GM12878 (cell line): ENCODE measurements around the gene PRPSAP2. TPM values are rescaled to one million over a fixed set of nuclear protein-coding genes. Genes with fewer than 3 reads are reported as not detected.

ENCODE experiments used
- ATAC-seq: fragments of 200-7000 bp; cut with Tn5 transposase; 3 replicates; pipeline ENCODE4 v1.9.1; 2020; ENCODE audit warnings: mild to moderate bottlenecking, moderate library complexity
- BruUV-seq: library from RNA; stranded (reverse); fragments of 400-500 nt; replicated peaks from 2 replicates; lab custom pipeline; 2021; lab: Mats Ljungman, UMichigan
- CTCF ChIA-PET: fragments of 300-600 bp; sonication (Branson Sonifier 250); formaldehyde crosslinking; extraction: SDS; loops from one replicate; lab custom pipeline; 2021; ENCODE audit warnings: inconsistent platforms; lab: Yijun Ruan, JAX
- POLR2A ChIA-PET: fragments of 350-600 bp; formaldehyde crosslinking; extraction: SDS; loops from one replicate; lab custom pipeline; 2021; ENCODE audit warnings: inconsistent platforms; lab: Charles Lee
- RAD21 ChIA-PET: fragments of 300-600 bp; sonication (Branson Sonifier 250); formaldehyde crosslinking; loops from one replicate; lab custom pipeline; 2023; ENCODE audit warnings: antibody characterized with exemption; ENCODE audit not compliant: unreplicated experiment; lab: Charles Lee
- SMC1A ChIA-PET: fragments of 300-600 bp; sonication (Branson Sonifier 250); formaldehyde crosslinking; loops from one replicate; lab custom pipeline; 2023; ENCODE audit not compliant: unreplicated experiment, uncharacterized antibody; lab: Charles Lee
- DNase-seq: peaks from one replicate; pipeline ENCODE4 v3.0.0-alpha.2; 2011; ENCODE audit warnings: low read depth, low spot score
- FAIRE-seq: peaks from 3 replicates; lab custom pipeline; 2011; peaks lifted over from hg19 to GRCh38; lab: Jason Lieb, UNC
- H2AFZ ChIP-seq: 2 replicates; pipeline ENCODE4 v1.6.0; 2011; ENCODE audit warnings: low read depth, low read length, control low read depth; ENCODE audit not compliant: control insufficient read depth
- H3K27ac ChIP-seq: 2 replicates; pipeline ENCODE4 v1.5.1; 2011; ENCODE audit warnings: control low read depth; ENCODE audit not compliant: control insufficient read depth, insufficient read depth
- H3K27me3 ChIP-seq, 2 experiments: replicated peaks in 1 of 2; 2 replicates each; pipeline versions ENCODE4 v1.6.0 to v1.6.1; 2011; ENCODE audit warnings: low read length in 1 of 2; ENCODE audit not compliant: control insufficient read depth in 2 of 2, insufficient read depth in 2 of 2
- H3K36me3 ChIP-seq, 2 experiments: 2 replicates each; pipeline ENCODE4 v1.5.1; 2011; ENCODE audit warnings: low read length in 1 of 2; ENCODE audit not compliant: control insufficient read depth in 2 of 2, insufficient read depth in 2 of 2
- H3K4me1 ChIP-seq: 2 replicates; pipeline ENCODE4 v1.6.1; 2011; ENCODE audit warnings: mild to moderate bottlenecking, low read length, moderate library complexity, mixed read lengths; ENCODE audit not compliant: control insufficient read depth, insufficient read depth
- H3K4me2 ChIP-seq: 2 replicates; pipeline ENCODE4 v1.6.0; 2011; ENCODE audit warnings: control low read depth; ENCODE audit not compliant: control insufficient read depth, insufficient read depth
- H3K4me3 ChIP-seq: fragments of 200-600 bp; sonication (generic); 2 replicates; pipeline ENCODE4 v1.5.1; 2016
- H3K79me2 ChIP-seq: 2 replicates; pipeline ENCODE4 v1.6.0; 2011; ENCODE audit warnings: low read length; ENCODE audit not compliant: control insufficient read depth, insufficient read depth
- H3K9ac ChIP-seq: 2 replicates; pipeline ENCODE4 v1.8.0; 2011; ENCODE audit warnings: low read length, control low read depth, mixed read lengths; ENCODE audit not compliant: control insufficient read depth, insufficient read depth
- H3K9me3 ChIP-seq: replicated peaks from 3 replicates; pipeline ENCODE4 v1.5.1; 2011; ENCODE audit warnings: mild to moderate bottlenecking, low read length; ENCODE audit not compliant: control insufficient read depth, insufficient read depth
- H4K20me1 ChIP-seq: 2 replicates; pipeline ENCODE4 v1.6.0; 2011; ENCODE audit not compliant: control insufficient read depth, insufficient read depth
- EED ChIP-seq: sonication (generic); IDR thresholded peaks from 2 replicates; pipeline ENCODE4 v1.6.1; 2016; ENCODE audit warnings: antibody characterized with exemption, low read depth
- MTA2 ChIP-seq: fragments of 450-650 bp; IDR thresholded peaks from 2 replicates; pipeline ENCODE4 v1.6.1; 2016; ENCODE audit warnings: low read depth, mild to moderate bottlenecking, moderate library complexity
- NFYB ChIP-seq: IDR thresholded peaks from 2 replicates; pipeline ENCODE4 v1.6.1; 2011; ENCODE audit warnings: low read depth, mild to moderate bottlenecking, low read length, improper control_type of control experiment, moderate library complexity; ENCODE audit not compliant: insufficient read depth
- NR2F1 ChIP-seq: fragments of 450-650 bp; conservative IDR thresholded peaks from 2 replicates; pipeline ENCODE4 v1.6.1; 2017; ENCODE audit warnings: mild to moderate bottlenecking
- RELA ChIP-seq: fragments of 450-650 bp; IDR thresholded peaks from 2 replicates; pipeline ENCODE4 v1.8.0; 2014; ENCODE audit warnings: borderline replicate concordance; ENCODE audit not compliant: partially characterized antibody
- SPI1 ChIP-seq: IDR thresholded peaks from 2 replicates; pipeline ENCODE4 v1.6.1; 2011; ENCODE audit warnings: low read depth, mild to moderate bottlenecking, low read length, moderate library complexity, borderline replicate concordance; ENCODE audit not compliant: insufficient read depth
- SUPT20H ChIP-seq: IDR thresholded peaks from 2 replicates; pipeline ENCODE4 v1.6.1; 2011; ENCODE audit warnings: low read depth, mild to moderate bottlenecking, low read length, moderate library complexity, borderline replicate concordance; ENCODE audit not compliant: control insufficient read depth
- WGBS: methylation state at CpG from one replicate; pipeline ENCODE4 v1.1.6; 2016; ENCODE audit warnings: low lambda C conversion rate; ENCODE audit not compliant: insufficient replicate concordance, insufficient coverage; ENCODE audit errors: missing lambda C conversion rate; 5-methylcytosine and 5-hydroxymethylcytosine counted together
- in situ Hi-C: fragments of 300-500 bp; cut with MboI; formaldehyde crosslinking; loops from 9 replicates; pipeline ENCODE4 v1.14.3; 2018; ENCODE audit warnings: mixed read lengths
- intact Hi-C: fragments of 100-400 bp; cut with micrococcal nuclease; formaldehyde crosslinking; loops from one replicate; pipeline ENCODE4 v1.14.2; 2022; ENCODE audit not compliant: unreplicated experiment
- polyA plus RNA-seq, 11 experiments: library from polyadenylated mRNA; depleted of rRNA in 4 of 11; unstranded in 6 of 11; stranded (reverse) in 5 of 11; fragments of >200 nt; fragmentation: Nextera tagmentation in 4 of 11; fragmentation: Illumina TruSeq in 1 of 11; extraction: Ambion mirVana in 4 of 11; extraction: Trizol in 1 of 11; gene quantifications; 1 replicate in 1 of 11; 2 replicates in 10 of 11; pipeline versions ENCODE4 v1.2.1 to v1.2.3, GENCODE V29; 2011 to 2016; ENCODE audit warnings: inconsistent platforms in 2 of 11, missing spikeins in 2 of 11, low read depth in 1 of 11
- total RNA-seq, 4 experiments: library from RNA; depleted of rRNA in 3 of 4; stranded (reverse); fragments of >200 nt in 3 of 4; fragmentation: Illumina TruSeq in 1 of 4; extraction: Trizol in 1 of 4; gene quantifications; 2 replicates each; pipeline versions ENCODE4 v1.2.1 to v1.2.3, GENCODE V29; 2013 to 2021
- TF ChIP-seq, protein P1 (sequence below): IDR thresholded peaks from 2 replicates; pipeline ENCODE4 v1.6.1; 2012; ENCODE audit warnings: improper control_type of control experiment, low read depth, low read length; ENCODE audit not compliant: insufficient replicate concordance

PRPSAP2 gene
- total and polyA plus RNA-seq, 10 of the 15 experiments (the other 5 are each of a cell fraction or from before 2014, with no cell fraction given): 33.2 to 102 (median 83.8) TPM

- Histone ChIP-seq H3K9ac (no peak overlapping the region), H3K4me1 (peaks cover 10% of the 10 kb centered on the region), H3K27ac (no peak overlapping the region), H2AFZ (no peak overlapping the region), H3K9me3 (no peaks in the 10 kb centered on the region), H3K4me3 (no peak overlapping the region), H3K4me2 (no peak overlapping the region), H3K36me3 (no peaks in the 10 kb centered on the region), H3K79me2 (no peaks in the 10 kb centered on the region), H4K20me1 (no peaks in the 10 kb centered on the region), H3K27me3 (no peaks in the 10 kb centered on the region)
- ChIA-PET CTCF (interaction anchor here (1.8 kb wide), 1 partner anchor 100 kb away, joined by 5 read pairs; the partner anchor contains the start of gene PRPSAP2), RAD21 (interaction anchor here (1.7 kb wide), 1 partner anchor 67 kb away, joined by 4 read pairs; no protein-coding TSS in a partner anchor), POLR2A (no interaction called here), SMC1A (no interaction called here)
- ATAC-seq: no peak
- FAIRE-seq: no peak
- no peak for TF ChIP-seq SUPT20H
- no peak for TF ChIP-seq NFYB
- TF ChIP-seq EED: no peak
- TF ChIP-seq MTA2: no peak
- no peak for TF ChIP-seq SPI1
- TF ChIP-seq RELA: no peak
- TF ChIP-seq, protein P1, sequence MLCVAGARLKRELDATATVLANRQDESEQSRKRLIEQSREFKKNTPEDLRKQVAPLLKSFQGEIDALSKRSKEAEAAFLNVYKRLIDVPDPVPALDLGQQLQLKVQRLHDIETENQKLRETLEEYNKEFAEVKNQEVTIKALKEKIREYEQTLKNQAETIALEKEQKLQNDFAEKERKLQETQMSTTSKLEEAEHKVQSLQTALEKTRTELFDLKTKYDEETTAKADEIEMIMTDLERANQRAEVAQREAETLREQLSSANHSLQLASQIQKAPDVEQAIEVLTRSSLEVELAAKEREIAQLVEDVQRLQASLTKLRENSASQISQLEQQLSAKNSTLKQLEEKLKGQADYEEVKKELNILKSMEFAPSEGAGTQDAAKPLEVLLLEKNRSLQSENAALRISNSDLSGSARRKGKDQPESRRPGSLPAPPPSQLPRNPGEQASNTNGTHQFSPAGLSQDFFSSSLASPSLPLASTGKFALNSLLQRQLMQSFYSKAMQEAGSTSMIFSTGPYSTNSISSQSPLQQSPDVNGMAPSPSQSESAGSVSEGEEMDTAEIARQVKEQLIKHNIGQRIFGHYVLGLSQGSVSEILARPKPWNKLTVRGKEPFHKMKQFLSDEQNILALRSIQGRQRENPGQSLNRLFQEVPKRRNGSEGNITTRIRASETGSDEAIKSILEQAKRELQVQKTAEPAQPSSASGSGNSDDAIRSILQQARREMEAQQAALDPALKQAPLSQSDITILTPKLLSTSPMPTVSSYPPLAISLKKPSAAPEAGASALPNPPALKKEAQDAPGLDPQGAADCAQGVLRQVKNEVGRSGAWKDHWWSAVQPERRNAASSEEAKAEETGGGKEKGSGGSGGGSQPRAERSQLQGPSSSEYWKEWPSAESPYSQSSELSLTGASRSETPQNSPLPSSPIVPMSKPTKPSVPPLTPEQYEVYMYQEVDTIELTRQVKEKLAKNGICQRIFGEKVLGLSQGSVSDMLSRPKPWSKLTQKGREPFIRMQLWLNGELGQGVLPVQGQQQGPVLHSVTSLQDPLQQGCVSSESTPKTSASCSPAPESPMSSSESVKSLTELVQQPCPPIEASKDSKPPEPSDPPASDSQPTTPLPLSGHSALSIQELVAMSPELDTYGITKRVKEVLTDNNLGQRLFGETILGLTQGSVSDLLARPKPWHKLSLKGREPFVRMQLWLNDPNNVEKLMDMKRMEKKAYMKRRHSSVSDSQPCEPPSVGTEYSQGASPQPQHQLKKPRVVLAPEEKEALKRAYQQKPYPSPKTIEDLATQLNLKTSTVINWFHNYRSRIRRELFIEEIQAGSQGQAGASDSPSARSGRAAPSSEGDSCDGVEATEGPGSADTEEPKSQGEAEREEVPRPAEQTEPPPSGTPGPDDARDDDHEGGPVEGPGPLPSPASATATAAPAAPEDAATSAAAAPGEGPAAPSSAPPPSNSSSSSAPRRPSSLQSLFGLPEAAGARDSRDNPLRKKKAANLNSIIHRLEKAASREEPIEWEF: no peak
- TF ChIP-seq NR2F1: no peak
- intact Hi-C loops: no loop called here
- DNase-seq: no peak
- in situ Hi-C loops: no loop called here
- no TSS peak for BruUV-seq
- WGBS: 45% methylated on average over 4 of the region's 4 CpGs
Observed at GRCh38 chr17:18957831-18958230, 99.9 kb downstream of the PRPSAP2 start.
